Endodermal cell (in vitro differentiated cells): ENCODE results near the gene PECR. TPM values are rescaled to one million over a fixed set of nuclear protein-coding genes. Genes with fewer than 3 reads are reported as not detected.

Experiments used
- DNase-seq: peaks from one replicate; pipeline ENCODE4 v3.0.0-alpha.2; 2017
- H3K27ac ChIP-seq: 2 replicates; pipeline ENCODE4 v1.5.1; 2013; ENCODE audit warnings: mild to moderate bottlenecking, low read depth, low read length, moderate library complexity
- H3K27me3 ChIP-seq: 2 replicates; pipeline ENCODE4 v1.6.1; 2013; ENCODE audit warnings: mild to moderate bottlenecking, low read length, moderate library complexity; ENCODE audit not compliant: insufficient read depth, control insufficient read depth, poor library complexity, severe bottlenecking
- H3K36me3 ChIP-seq: 2 replicates; pipeline ENCODE4 v1.7.0; 2013; ENCODE audit warnings: mild to moderate bottlenecking, low read length, moderate library complexity; ENCODE audit not compliant: control insufficient read depth, insufficient read depth
- H3K4me1 ChIP-seq: one replicate; pipeline ENCODE4 v1.7.0; 2013; ENCODE audit warnings: low read length; ENCODE audit not compliant: control insufficient read depth, insufficient read depth
- H3K4me3 ChIP-seq: 2 replicates; pipeline ENCODE4 v1.5.1; 2013; ENCODE audit warnings: mild to moderate bottlenecking, low read length, moderate library complexity
- H3K9ac ChIP-seq: 2 replicates; pipeline ENCODE4 v1.6.1; 2013; ENCODE audit warnings: mild to moderate bottlenecking, low read length, moderate library complexity; ENCODE audit not compliant: poor library complexity, severe bottlenecking; ENCODE audit errors: extremely low read depth
- H3K9me3 ChIP-seq: 2 replicates; pipeline ENCODE4 v1.6.1; 2013; ENCODE audit warnings: mild to moderate bottlenecking, low read length, moderate library complexity; ENCODE audit not compliant: control insufficient read depth
- H3K27ac Mint-ChIP-seq: 2 replicates; pipeline ENCODE4 v1.8.0; 2020; ENCODE audit warnings: mixed read lengths
- H3K27me3 Mint-ChIP-seq: 2 replicates; pipeline ENCODE4 v1.8.0; 2021; ENCODE audit warnings: mild to moderate bottlenecking, mixed read lengths; ENCODE audit not compliant: insufficient read depth
- H3K36me3 Mint-ChIP-seq: 2 replicates; pipeline ENCODE4 v1.8.0; 2020; ENCODE audit warnings: low read depth, mixed read lengths
- H3K4me1 Mint-ChIP-seq: 2 replicates; pipeline ENCODE4 v1.8.0; 2020; ENCODE audit warnings: mixed read lengths
- H3K4me3 Mint-ChIP-seq: 2 replicates; pipeline ENCODE4 v1.8.0; 2020; ENCODE audit warnings: mild to moderate bottlenecking, moderate library complexity, mixed read lengths
- H3K9me3 Mint-ChIP-seq: 2 replicates; pipeline ENCODE4 v1.8.0; 2020; ENCODE audit warnings: mild to moderate bottlenecking, mixed read lengths
- WGBS, 2 experiments: methylation state at CpG; one replicate each; pipeline versions ENCODE4 v1.1.5 to v1.1.7; 2013; ENCODE audit warnings: missing lambda C conversion rate in 2 of 2, mixed read lengths in 1 of 2; ENCODE audit not compliant: insufficient coverage in 1 of 2, insufficient read length in 1 of 2; 5-methylcytosine and 5-hydroxymethylcytosine counted together
- total RNA-seq, 2 donors: library from RNA; stranded (reverse); fragmentation: NEBNext Ultra II Directional in 1 of 2; extraction: Animal tissue kit (Norgen Biotek cat#: 25700) in 1 of 2; gene quantifications; 2 replicates in 1 of 2; 3 replicates in 1 of 2; pipeline ENCODE4 v1.2.1, GENCODE V29; 2021
- TF ChIP-seq, protein P1 (sequence below): fragments of 200-600 bp; sonication (generic); conservative IDR thresholded peaks from 2 replicates; pipeline ENCODE4 v1.5.0; 2021; ENCODE audit warnings: antibody characterized with exemption, mild to moderate bottlenecking

PECR gene
- total RNA-seq, 2 donors from 2014 or later, result 12.5 to 17.0 TPM

DNA sequence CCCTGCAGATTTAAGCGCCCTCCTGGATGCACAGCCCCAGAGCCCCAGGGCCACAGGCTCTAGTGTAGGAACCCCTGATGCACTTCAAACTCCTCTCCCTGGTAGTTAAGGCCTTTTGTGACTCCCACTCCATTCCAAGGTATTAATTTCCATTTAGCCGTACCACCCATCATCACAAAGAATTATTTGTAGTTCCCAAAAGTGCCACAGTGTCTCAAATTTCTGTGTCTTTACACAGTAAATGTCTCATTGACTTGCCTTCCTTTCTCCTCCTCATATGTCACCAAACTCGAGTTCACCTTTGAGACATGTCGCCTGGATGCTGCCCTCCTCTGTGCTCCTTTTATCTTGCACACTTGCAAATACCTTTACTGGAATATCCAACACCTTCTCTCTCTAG is 25.9 kb downstream of the PECR start:
- no peak overlapping the region for H3K4me3 Mint-ChIP-seq
- Histone ChIP-seq H3K4me3 (no peak overlapping the region), H3K27me3 (no peaks in the 10 kb centered on the region), H3K9ac (no peak overlapping the region), H3K27ac (no peak overlapping the region), H3K4me1 (no peaks in the 10 kb centered on the region), H3K36me3 (peaks cover 13% of the 10 kb centered on the region), H3K9me3 (peaks cover 10% of the 10 kb centered on the region)
- peaks cover 25% of the 10 kb centered on the region for H3K36me3 Mint-ChIP-seq
- 88 to 94% methylated on average over 4 of the region's 4 CpGs for whole genome bisulfite sequencing, 2 experiments
- no peaks in the 10 kb centered on the region for H3K27me3 Mint-ChIP-seq
- peaks cover 11% of the 10 kb centered on the region for H3K9me3 Mint-ChIP-seq
- DNase-seq, result no peak
- no peak overlapping the region for H3K27ac Mint-ChIP-seq
- TF ChIP-seq, protein P1, sequence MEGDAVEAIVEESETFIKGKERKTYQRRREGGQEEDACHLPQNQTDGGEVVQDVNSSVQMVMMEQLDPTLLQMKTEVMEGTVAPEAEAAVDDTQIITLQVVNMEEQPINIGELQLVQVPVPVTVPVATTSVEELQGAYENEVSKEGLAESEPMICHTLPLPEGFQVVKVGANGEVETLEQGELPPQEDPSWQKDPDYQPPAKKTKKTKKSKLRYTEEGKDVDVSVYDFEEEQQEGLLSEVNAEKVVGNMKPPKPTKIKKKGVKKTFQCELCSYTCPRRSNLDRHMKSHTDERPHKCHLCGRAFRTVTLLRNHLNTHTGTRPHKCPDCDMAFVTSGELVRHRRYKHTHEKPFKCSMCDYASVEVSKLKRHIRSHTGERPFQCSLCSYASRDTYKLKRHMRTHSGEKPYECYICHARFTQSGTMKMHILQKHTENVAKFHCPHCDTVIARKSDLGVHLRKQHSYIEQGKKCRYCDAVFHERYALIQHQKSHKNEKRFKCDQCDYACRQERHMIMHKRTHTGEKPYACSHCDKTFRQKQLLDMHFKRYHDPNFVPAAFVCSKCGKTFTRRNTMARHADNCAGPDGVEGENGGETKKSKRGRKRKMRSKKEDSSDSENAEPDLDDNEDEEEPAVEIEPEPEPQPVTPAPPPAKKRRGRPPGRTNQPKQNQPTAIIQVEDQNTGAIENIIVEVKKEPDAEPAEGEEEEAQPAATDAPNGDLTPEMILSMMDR, result no peak
- H3K4me1 Mint-ChIP-seq, result peaks cover 3% of the 10 kb centered on the region

DNA sequence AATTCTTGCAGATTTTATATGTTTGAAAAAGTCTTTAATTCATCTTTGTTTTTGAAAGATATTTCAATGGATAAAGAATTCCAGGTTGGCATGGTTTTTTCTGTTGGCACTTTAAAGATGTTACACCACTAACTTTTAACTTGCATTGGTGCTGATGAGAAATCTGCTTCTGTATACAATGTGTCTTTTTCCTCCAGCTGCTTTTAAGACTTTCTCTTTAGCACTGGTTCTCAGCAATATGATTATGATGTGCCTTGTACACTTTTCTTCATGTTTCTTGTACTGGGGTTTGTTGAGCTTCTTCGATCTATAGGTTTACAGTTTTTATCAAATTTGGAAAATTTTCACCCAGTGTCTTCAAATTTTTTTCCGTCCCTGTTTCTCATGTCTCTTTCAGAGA is 29.2 kb downstream of the PECR start:
- TF ChIP-seq, protein P1, result no peak
- 87 to 100% methylated on average over 2 of the region's 2 CpGs for WGBS, 2 experiments
- no peak overlapping the region for H3K27ac Mint-ChIP-seq

DNA sequence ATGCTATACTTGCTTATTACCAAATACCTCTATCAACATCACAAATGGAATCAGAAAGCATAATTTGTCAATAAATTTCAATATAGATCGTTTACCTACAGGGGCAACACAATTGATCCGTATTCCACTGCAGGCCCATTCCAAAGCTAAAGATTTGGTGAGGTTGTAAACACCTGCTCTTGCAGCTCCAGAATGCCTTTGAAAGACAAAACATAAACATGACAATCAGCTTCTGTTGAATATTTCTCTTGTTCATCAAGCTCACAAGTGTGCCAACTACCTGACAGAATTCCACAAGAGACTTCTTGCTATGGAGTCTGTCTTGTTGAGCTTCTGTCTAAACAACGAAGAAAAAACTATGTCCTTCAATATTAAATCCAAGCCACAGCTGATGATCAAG is 30.3 kb downstream of the PECR start:
- H3K9ac ChIP-seq, result no peak overlapping the region
- TF ChIP-seq, protein P1, result no peak
- peaks cover 8% of the 10 kb centered on the region for H3K9me3 Mint-ChIP-seq
- peaks cover 14% of the 10 kb centered on the region for H3K36me3 ChIP-seq
- no peaks in the 10 kb centered on the region for H3K27me3 ChIP-seq
- no peaks in the 10 kb centered on the region for H3K27me3 Mint-ChIP-seq
- no peaks in the 10 kb centered on the region for H3K4me1 ChIP-seq
- H3K4me3 Mint-ChIP-seq, result no peak overlapping the region
- DNase-seq, result no peak
- no peak overlapping the region for H3K4me3 ChIP-seq
- peaks cover 29% of the 10 kb centered on the region for H3K36me3 Mint-ChIP-seq
- peak overlapping the region; percentile 74 for H3K27ac Mint-ChIP-seq
- 93 to 100% methylated on average over 2 to 3 of the region's 3 CpGs for WGBS, 2 experiments
- no peak overlapping the region for H3K27ac ChIP-seq
- H3K4me1 Mint-ChIP-seq, result no peaks in the 10 kb centered on the region
- H3K9me3 ChIP-seq, result peaks cover 10% of the 10 kb centered on the region

More for the DNA sequence above, 29.2 kb downstream of the PECR start:
- no peak for DNase-seq
- H3K4me1 Mint-ChIP-seq, result no peaks in the 10 kb centered on the region
- Histone ChIP-seq H3K36me3 (peaks cover 5% of the 10 kb centered on the region), H3K9ac (no peak overlapping the region), H3K27me3 (no peaks in the 10 kb centered on the region), H3K9me3 (peaks cover 10% of the 10 kb centered on the region), H3K4me1 (no peaks in the 10 kb centered on the region), H3K4me3 (no peak overlapping the region), H3K27ac (no peak overlapping the region)
- H3K9me3 Mint-ChIP-seq, result peaks cover 8% of the 10 kb centered on the region
- H3K4me3 Mint-ChIP-seq, result no peak overlapping the region
- no peaks in the 10 kb centered on the region for H3K27me3 Mint-ChIP-seq
- peaks cover 29% of the 10 kb centered on the region for H3K36me3 Mint-ChIP-seq
